HAP-1 (cell line): ENCODE results near the gene TIFAB.
A peak's percentile ranks its signal among the peaks of the same experiment; 100 is the strongest.

Experiments used
- DNase-seq, 2 experiments: peaks; one replicate each; pipeline ENCODE4 v3.0.0-alpha.2; 2016 to 2020; ENCODE audit warnings: low spot score in 2 of 2
- H3K27me3 ChIP-seq: fragments of 250-450 bp; sonication (Bioruptor Pico); 2 replicates; pipeline ENCODE4 v1.5.1; 2020; ENCODE audit warnings: low read depth, mild to moderate bottlenecking, moderate library complexity
- H3K36me3 ChIP-seq: fragments of 250-450 bp; sonication (Bioruptor Pico); replicated peaks from 2 replicates; pipeline ENCODE4 v1.5.1; 2020; ENCODE audit warnings: mild to moderate bottlenecking
- H3K4me1 ChIP-seq: fragments of 250-450 bp; sonication (Bioruptor Pico); 2 replicates; pipeline ENCODE4 v1.5.1; 2020; ENCODE audit warnings: mild to moderate bottlenecking
- H3K4me3 ChIP-seq: fragments of 250-450 bp; sonication (Bioruptor Pico); 2 replicates; pipeline ENCODE4 v1.5.1; 2020; ENCODE audit warnings: mild to moderate bottlenecking, moderate library complexity
- H3K9me3 ChIP-seq: fragments of 250-450 bp; sonication (Bioruptor Pico); 2 replicates; pipeline ENCODE4 v1.5.1; 2020; ENCODE audit warnings: mild to moderate bottlenecking, moderate library complexity
- in situ Hi-C: fragments of 300-500 bp; cut with MboI; formaldehyde crosslinking; loops from 3 replicates; pipeline ENCODE4 v1.14.3; 2020; ENCODE audit warnings: low sequenced_read_pairs, inconsistent platforms, mixed read lengths

TIFAB gene

GRCh38 chr5:135458356-135458755 is 6.2 kb upstream of the TIFAB start:
- no peaks in the 10 kb centered on the region for H3K9me3 ChIP-seq
- in situ Hi-C loops, result no loop called here
- no peak for DNase-seq
- H3K4me1 ChIP-seq, result no peaks in the 10 kb centered on the region
- H3K4me3 ChIP-seq, result no peak overlapping the region
- H3K36me3 ChIP-seq, result no peaks in the 10 kb centered on the region
- peaks cover 11% of the 10 kb centered on the region for H3K27me3 ChIP-seq

- no peaks in the 10 kb centered on the region for H3K36me3 ChIP-seq
- peaks cover 16% of the 10 kb centered on the region for H3K27me3 ChIP-seq
- H3K9me3 ChIP-seq, result no peaks in the 10 kb centered on the region
- no peaks in the 10 kb centered on the region for H3K4me1 ChIP-seq
- no peak overlapping the region for H3K4me3 ChIP-seq
- in situ Hi-C loops, result no loop called here
- DNase-seq, result peak; percentile 35 to 85
Observed at GRCh38 chr5:135457424-135458071, 5.4 kb upstream of the TIFAB start.

GRCh38 chr5:135456238-135457099 is 4.3 kb upstream of the TIFAB start:
- Histone ChIP-seq H3K4me1 (no peaks in the 10 kb centered on the region), H3K4me3 (no peak overlapping the region), H3K27me3 (peaks cover 16% of the 10 kb centered on the region), H3K36me3 (no peaks in the 10 kb centered on the region), H3K9me3 (no peaks in the 10 kb centered on the region)
- in situ Hi-C loops, result no loop called here
- DNase-seq, result no peak

GRCh38 chr5:135455876-135456237 is 3.7 kb upstream of the TIFAB start:
- in situ Hi-C loops, result no loop called here
- DNase-seq, result no peak
- H3K36me3 ChIP-seq, result no peaks in the 10 kb centered on the region
- peaks cover 16% of the 10 kb centered on the region for H3K27me3 ChIP-seq
- no peak overlapping the region for H3K4me3 ChIP-seq
- no peaks in the 10 kb centered on the region for H3K9me3 ChIP-seq
- H3K4me1 ChIP-seq, result no peaks in the 10 kb centered on the region

GRCh38 chr5:135454946-135455345 is 2.8 kb upstream of the TIFAB start:
- Histone ChIP-seq H3K4me1 (no peaks in the 10 kb centered on the region), H3K27me3 (peaks cover 12% of the 10 kb centered on the region), H3K9me3 (no peaks in the 10 kb centered on the region), H3K36me3 (no peaks in the 10 kb centered on the region), H3K4me3 (no peak overlapping the region)
- in situ Hi-C loops, result no loop called here
- DNase-seq, result no peak

GRCh38 chr5:135453613-135454012 is 1.5 kb upstream of the TIFAB start:
- Histone ChIP-seq H3K4me3 (no peak overlapping the region), H3K9me3 (no peaks in the 10 kb centered on the region), H3K36me3 (no peaks in the 10 kb centered on the region), H3K27me3 (peaks cover 9% of the 10 kb centered on the region), H3K4me1 (no peaks in the 10 kb centered on the region)
- in situ Hi-C loops, result no loop called here
- no peak for DNase-seq

GRCh38 chr5:135451581-135452320 is 400 bp downstream of the TIFAB start:
- H3K9me3 ChIP-seq, result no peaks in the 10 kb centered on the region
- H3K27me3 ChIP-seq, result peaks cover 9% of the 10 kb centered on the region
- H3K4me1 ChIP-seq, result no peaks in the 10 kb centered on the region
- in situ Hi-C loops, result no loop called here
- H3K4me3 ChIP-seq, result no peak overlapping the region
- no peaks in the 10 kb centered on the region for H3K36me3 ChIP-seq
- no peak for DNase-seq

- Histone ChIP-seq H3K27me3 (peaks cover 9% of the 10 kb centered on the region), H3K4me1 (no peaks in the 10 kb centered on the region), H3K36me3 (no peaks in the 10 kb centered on the region), H3K4me3 (no peak overlapping the region), H3K9me3 (no peaks in the 10 kb centered on the region)
- in situ Hi-C loops, result no loop called here
- no peak for DNase-seq
Observed at GRCh38 chr5:135450952-135451351, 1.2 kb downstream of the TIFAB start.

GRCh38 chr5:135450336-135450735 is 1.8 kb downstream of the TIFAB start:
- H3K4me1 ChIP-seq, result no peaks in the 10 kb centered on the region
- H3K27me3 ChIP-seq, result peaks cover 9% of the 10 kb centered on the region
- in situ Hi-C loops, result no loop called here
- H3K36me3 ChIP-seq, result no peaks in the 10 kb centered on the region
- no peak for DNase-seq
- H3K4me3 ChIP-seq, result no peak overlapping the region
- H3K9me3 ChIP-seq, result no peaks in the 10 kb centered on the region

- no peaks in the 10 kb centered on the region for H3K36me3 ChIP-seq
- peaks cover 9% of the 10 kb centered on the region for H3K27me3 ChIP-seq
- H3K4me3 ChIP-seq, result no peak overlapping the region
- no peaks in the 10 kb centered on the region for H3K4me1 ChIP-seq
- H3K9me3 ChIP-seq, result no peaks in the 10 kb centered on the region
- DNase-seq, result no peak
- in situ Hi-C loops, result no loop called here
Observed at GRCh38 chr5:135449644-135450043, 2.5 kb downstream of the TIFAB start.

- Histone ChIP-seq H3K36me3 (no peaks in the 10 kb centered on the region), H3K4me1 (no peaks in the 10 kb centered on the region), H3K27me3 (peaks cover 9% of the 10 kb centered on the region), H3K4me3 (no peak overlapping the region), H3K9me3 (no peaks in the 10 kb centered on the region)
- in situ Hi-C loops, result no loop called here
- DNase-seq, result no peak
Observed at GRCh38 chr5:135448791-135449507, 3.2 kb downstream of the TIFAB start.

- Histone ChIP-seq H3K9me3 (no peaks in the 10 kb centered on the region), H3K4me1 (no peaks in the 10 kb centered on the region), H3K4me3 (no peak overlapping the region), H3K27me3 (peaks cover 3% of the 10 kb centered on the region), H3K36me3 (no peaks in the 10 kb centered on the region)
- in situ Hi-C loops, result no loop called here
- DNase-seq, result no peak
Observed at GRCh38 chr5:135448071-135448739, 3.9 kb downstream of the TIFAB start.

- Histone ChIP-seq H3K36me3 (no peaks in the 10 kb centered on the region), H3K9me3 (no peaks in the 10 kb centered on the region), H3K4me1 (no peaks in the 10 kb centered on the region), H3K4me3 (no peak within 1 kb of the TSS), H3K27me3 (no peaks in the 10 kb centered on the region)
- no peak for DNase-seq
- in situ Hi-C loops, result no loop called here
Observed at GRCh38 chr5:135447298-135447929, 4.7 kb downstream of the TIFAB start, which contains the start of gene DCANP1. Gene DCANP1, minus strand, starts transcription at chr5:135447348. Its CDS starts 240 bp downstream, at chr5:135447108.
